OCI-LY3 (cell line): ENCODE data around the gene SURF4.

Experiments
- EZH2phosphoT487 ChIP-seq: fragments of 200-600 bp; shearing (Covaris generic); IDR thresholded peaks from 2 replicates; pipeline ENCODE4 v1.6.1; 2018; ENCODE audit warnings: antibody characterized with exemption, mixed run types, low read depth
- TF ChIP-seq, protein P1 (sequence below): fragments of 200-600, 300-600 bp; sonication (generic); IDR thresholded peaks from 2 replicates; pipeline ENCODE4 v1.5.1; 2014; ENCODE audit warnings: antibody characterized with exemption, low read length, low read depth

DNA sequence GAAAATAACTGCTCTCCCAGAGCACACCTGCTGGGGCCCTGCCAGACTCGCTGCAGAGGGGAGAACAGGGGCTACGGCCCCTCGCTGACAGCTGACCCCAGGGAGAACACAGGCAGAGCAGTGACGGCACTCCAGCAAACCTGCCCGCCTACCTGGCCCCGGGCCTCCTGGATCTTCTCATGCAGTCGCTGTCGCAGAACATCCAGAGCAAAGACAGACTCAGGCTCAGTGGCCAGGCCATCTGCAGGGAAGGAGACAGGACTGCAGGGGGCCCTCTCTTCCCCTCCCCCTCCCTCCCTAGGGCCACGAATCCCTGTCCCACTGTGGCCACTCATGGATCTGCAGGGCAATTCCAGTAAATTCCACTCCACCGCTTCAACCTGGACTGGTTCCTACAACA lies 42.3 kb downstream of the SURF4 start:
- TF ChIP-seq, protein P1, sequence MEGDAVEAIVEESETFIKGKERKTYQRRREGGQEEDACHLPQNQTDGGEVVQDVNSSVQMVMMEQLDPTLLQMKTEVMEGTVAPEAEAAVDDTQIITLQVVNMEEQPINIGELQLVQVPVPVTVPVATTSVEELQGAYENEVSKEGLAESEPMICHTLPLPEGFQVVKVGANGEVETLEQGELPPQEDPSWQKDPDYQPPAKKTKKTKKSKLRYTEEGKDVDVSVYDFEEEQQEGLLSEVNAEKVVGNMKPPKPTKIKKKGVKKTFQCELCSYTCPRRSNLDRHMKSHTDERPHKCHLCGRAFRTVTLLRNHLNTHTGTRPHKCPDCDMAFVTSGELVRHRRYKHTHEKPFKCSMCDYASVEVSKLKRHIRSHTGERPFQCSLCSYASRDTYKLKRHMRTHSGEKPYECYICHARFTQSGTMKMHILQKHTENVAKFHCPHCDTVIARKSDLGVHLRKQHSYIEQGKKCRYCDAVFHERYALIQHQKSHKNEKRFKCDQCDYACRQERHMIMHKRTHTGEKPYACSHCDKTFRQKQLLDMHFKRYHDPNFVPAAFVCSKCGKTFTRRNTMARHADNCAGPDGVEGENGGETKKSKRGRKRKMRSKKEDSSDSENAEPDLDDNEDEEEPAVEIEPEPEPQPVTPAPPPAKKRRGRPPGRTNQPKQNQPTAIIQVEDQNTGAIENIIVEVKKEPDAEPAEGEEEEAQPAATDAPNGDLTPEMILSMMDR, result no peak
- no peak for TF ChIP-seq EZH2phosphoT487
